Ovary (tissue), 9 donors: ENCODE data around the gene NOTCH1. TPM values are rescaled to one million over a fixed set of nuclear protein-coding genes. Genes with fewer than 3 reads are reported as not detected.

ENCODE experiments used
- DNase-seq, 5 donors: peaks; one replicate each; pipeline ENCODE4 v3.0.0-alpha.2; 2019 to 2020
- H3K27ac ChIP-seq, 2 donors: fragments of 200-600 bp; one replicate each; pipeline versions ENCODE4 v1.5.1 to v1.8.0; 2019 to 2022
- H3K27me3 ChIP-seq: fragments of 200-600 bp; one replicate; pipeline ENCODE4 v1.8.0; 2022
- H3K36me3 ChIP-seq: fragments of 200-600 bp; sonication (generic); one replicate; pipeline ENCODE4 v1.5.1; 2019
- H3K4me1 ChIP-seq: one replicate; pipeline ENCODE4 v1.8.1; 2013; ENCODE audit warnings: mild to moderate bottlenecking, moderate library complexity; ENCODE audit not compliant: insufficient read depth
- H3K4me3 ChIP-seq: fragments of 200-600 bp; sonication (generic); one replicate; pipeline ENCODE4 v1.5.1; 2017
- H3K9me3 ChIP-seq, 2 donors: fragments of 200-600 bp in 1 of 2; sonication (generic) in 1 of 2; one replicate each; pipeline versions ENCODE4 v1.5.1 to v1.8.1; 2013 to 2019; ENCODE audit warnings: mild to moderate bottlenecking in 1 of 2, moderate library complexity in 1 of 2
- CTCF ChIP-seq, 3 donors: fragments of 450-650 bp in 2 of 3; fragments of 200-600 bp in 1 of 3; IDR thresholded peaks; one replicate each; pipeline versions ENCODE4 v1.5.1 to v1.8.0; 2016 to 2022; ENCODE audit warnings: antibody characterized with exemption in 3 of 3, mild to moderate bottlenecking in 1 of 3
- EP300 ChIP-seq: sonication (generic); formaldehyde crosslinking; IDR thresholded peaks from one replicate; pipeline ENCODE4 v1.6.1; 2017; ENCODE audit warnings: antibody characterized with exemption
- POLR2A ChIP-seq: fragments of 450-650 bp; IDR thresholded peaks from one replicate; pipeline ENCODE4 v1.6.1; 2017; ENCODE audit warnings: antibody characterized with exemption, mild to moderate bottlenecking, moderate library complexity
- WGBS, 3 donors: extraction: QIAGEN DNeasy Blood & Tissue Kit in 1 of 3; methylation state at CpG; one replicate each; pipeline versions ENCODE4 v1.1.5 to v1.1.7; 2013 to 2017; 5-methylcytosine and 5-hydroxymethylcytosine counted together
- intact Hi-C, 4 donors: fragments of 100-400 bp; cut with DNase I; formaldehyde crosslinking; loops; one replicate each; pipeline versions ENCODE4 v1.11.0 to v1.15.1; 2022 to 2023
- polyA plus RNA-seq, 2 donors: library from polyadenylated mRNA; stranded (reverse); fragments of 200-250 nt in 1 of 2; fragments of 350-450 nt in 1 of 2; fragmentation: Illumina TruSeq in 1 of 2; extraction: RNeasy Lipid Tissue Mini Kit (QIAGEN cat#74804) in 1 of 2; gene quantifications; one replicate each; pipeline ENCODE4 v1.2.3, GENCODE V29; 2013 to 2014
- total RNA-seq, 7 donors: library from RNA; depleted of rRNA in 2 of 7; stranded (reverse); fragments of >200 nt in 2 of 7; fragmentation: NEBNext Ultra II Directional in 3 of 7; extraction: Animal tissue kit (Norgen Biotek cat#: 25700) in 3 of 7; gene quantifications; one replicate each; pipeline versions ENCODE4 v1.1.0 to v1.2.4, GENCODE V29; 2016 to 2023
- donor health status: DM: no; HTN: no; CAD: no; lungs with moderate emphysema.
- donor health status: DM: no; HTN: no; CAD: no.
- donor health status: Bipolar disorder and iron deficiency.
- donor health status: DM: yes; HTN: yes; CAD: no.
- donor health status: DM: no; HTN: no; CAD: no.
- donor health status: DM: yes; HTN: yes; CAD: no.

The NOTCH1 gene
- total and polyA plus RNA-seq, 9 donors = 2.5 to 30.9 (median 17.1) TPM

GRCh38 chr9:136587944-136588662, 42.3 kb upstream of the NOTCH1 start:
- intact Hi-C loops = loop anchor here in 1 of 4 donors (10.0 kb wide), 1 partner anchor 1053 kb away; no protein-coding TSS in a partner anchor
- Histone ChIP-seq H3K4me3 (no peak overlapping the region), H3K9me3 (no peaks in the 10 kb centered on the region), H3K27me3 (no peaks in the 10 kb centered on the region), H3K4me1 (peaks cover 24% of the 10 kb centered on the region), H3K27ac (no peak overlapping the region), H3K36me3 (no peaks in the 10 kb centered on the region)
- 6 to 12% (median 11%) methylated on average over 19 to 22 of the region's 22 CpGs for WGBS, 3 donors
- TF ChIP-seq CTCF (IDR thresholded peaks at IDR 0.05) (no peak), POLR2A (no peak), EP300 (no peak)
- peak in 1 of 5 donors; percentile 51 for DNase-seq

GRCh38 chr9:136587145-136587943, 41.5 kb upstream of the NOTCH1 start:
- Histone ChIP-seq H3K27me3 (no peaks in the 10 kb centered on the region), H3K9me3 (no peaks in the 10 kb centered on the region), H3K4me1 (peaks cover 24% of the 10 kb centered on the region), H3K36me3 (no peaks in the 10 kb centered on the region), H3K27ac (no peak overlapping the region), H3K4me3 (no peak overlapping the region)
- TF ChIP-seq POLR2A = no peak
- TF ChIP-seq CTCF (IDR thresholded peaks at IDR 0.05) = no peak
- no peak for TF ChIP-seq EP300
- intact Hi-C loops = loop anchor here in 1 of 4 donors (10.0 kb wide), 1 partner anchor 1053 kb away; no protein-coding TSS in a partner anchor
- DNase-seq = peak; percentile 74 to 92 (median 84)
- WGBS, 3 donors = 2 to 6% (median 4%) methylated on average over 26 to 33 of the region's 33 CpGs

GRCh38 chr9:136586391-136586953, 40.6 kb upstream of the NOTCH1 start:
- H3K36me3 ChIP-seq = no peaks in the 10 kb centered on the region
- intact Hi-C loops = loop anchor here in 1 of 4 donors (10.0 kb wide), 1 partner anchor 1052 kb away; no protein-coding TSS in a partner anchor
- 86 to 89% (median 86%) methylated on average over 21 of the region's 21 CpGs for WGBS, 3 donors
- no peak for DNase-seq
- TF ChIP-seq POLR2A (no peak), EP300 (no peak), CTCF (IDR thresholded peaks at IDR 0.05) (no peak)
- no peak overlapping the region for H3K27ac ChIP-seq
- H3K4me3 ChIP-seq = no peak overlapping the region
- no peaks in the 10 kb centered on the region for H3K9me3 ChIP-seq
- peaks cover 24% of the 10 kb centered on the region for H3K4me1 ChIP-seq
- no peaks in the 10 kb centered on the region for H3K27me3 ChIP-seq

GRCh38 chr9:136585531-136586120, 39.8 kb upstream of the NOTCH1 start:
- Histone ChIP-seq H3K27me3 (no peaks in the 10 kb centered on the region), H3K4me3 (no peak overlapping the region), H3K4me1 (peaks cover 24% of the 10 kb centered on the region), H3K27ac (no peak overlapping the region), H3K36me3 (no peaks in the 10 kb centered on the region), H3K9me3 (no peaks in the 10 kb centered on the region)
- WGBS, 3 donors = 86 to 94% (median 91%) methylated on average over 15 to 16 of the region's 16 CpGs
- intact Hi-C loops = loop anchor here in 1 of 4 donors (10.0 kb wide), 1 partner anchor 1051 kb away; no protein-coding TSS in a partner anchor
- TF ChIP-seq CTCF (IDR thresholded peaks at IDR 0.05) (no peak), POLR2A (no peak), EP300 (no peak)
- no peak for DNase-seq
